ENCODE results near the gene NID2.

NID2 gene

DNA sequence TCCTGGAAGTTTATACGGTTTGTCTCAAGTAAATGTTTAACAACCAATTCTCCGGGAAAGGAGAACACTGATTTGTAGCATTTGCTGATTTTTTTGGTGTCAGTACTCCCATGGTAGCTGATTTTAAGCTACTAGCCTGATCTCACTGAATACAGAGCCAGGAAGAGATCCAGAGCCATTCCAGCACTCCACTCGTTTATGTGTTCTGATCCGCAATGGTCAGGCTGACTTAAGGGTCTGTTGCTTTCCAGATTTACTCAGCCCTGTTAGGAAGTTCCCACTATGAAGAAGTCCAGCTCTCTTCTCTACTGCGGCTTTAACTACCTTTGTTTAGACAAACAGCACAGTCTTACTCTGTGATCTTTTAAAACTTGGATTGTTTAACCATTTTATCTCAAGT, 38.0 kb upstream of the NID2 start:
- Histone ChIP-seq H3K4me3 (ENCODE audit: low read depth, low read length) (no peak overlapping the region), H2AK5ac (ENCODE audit: low read length) (no peak overlapping the region), H4K12ac (ENCODE audit: low read depth, low read length) (no peak overlapping the region), H3K79me1 (ENCODE audit: low read length) (no peaks in the 10 kb centered on the region), H4K8ac (ENCODE audit: low read depth, low read length) (no peak overlapping the region), H3K4me1 (ENCODE audit: control insufficient read depth in 1 of 2, insufficient read depth in 2 of 2, low read length in 2 of 2) (no peaks in the 10 kb centered on the region), H3K18ac (ENCODE audit: low read length) (no peak overlapping the region), H2BK12ac (ENCODE audit: low read length) (no peak overlapping the region), H3K36me3 (ENCODE audit: control insufficient read depth in 1 of 2, insufficient read depth in 2 of 2, low read length in 2 of 2) (no peaks in the 10 kb centered on the region), H3K9ac (ENCODE audit: low read length) (no peak overlapping the region), H3K27ac (ENCODE audit: low read depth, low read length) (no peak overlapping the region), H4K91ac (ENCODE audit: low read depth, low read length) (no peak overlapping the region), H3K14ac (ENCODE audit: low read length) (no peak overlapping the region), H3K4ac (ENCODE audit: low read depth, low read length) (no peak overlapping the region), H3K23ac (ENCODE audit: low read length) (no peak overlapping the region), H2AFZ (ENCODE audit: insufficient read depth, low read length, poor library complexity) (no peak overlapping the region), H3K9me3 (ENCODE audit: insufficient read depth, low read depth, low read length) (no peaks in the 10 kb centered on the region), H3K4me2 (ENCODE audit: low read length) (no peak overlapping the region), H3K79me2 (ENCODE audit: control insufficient read depth, insufficient read depth, low read length, poor library complexity) (no peaks in the 10 kb centered on the region), H2BK5ac (ENCODE audit: low read depth, low read length, poor library complexity) (no peak overlapping the region), H3K27me3 (ENCODE audit: insufficient read depth, low read length) (no peaks in the 10 kb centered on the region), H2BK120ac (ENCODE audit: insufficient read depth, low read length, poor library complexity) (no peak overlapping the region)
- WGBS (ENCODE audit: extremely low coverage, insufficient coverage, insufficient read length), result no CpG with 5 or more reads among the region's 5 CpGs
- DNase-seq, result no peak

DNA sequence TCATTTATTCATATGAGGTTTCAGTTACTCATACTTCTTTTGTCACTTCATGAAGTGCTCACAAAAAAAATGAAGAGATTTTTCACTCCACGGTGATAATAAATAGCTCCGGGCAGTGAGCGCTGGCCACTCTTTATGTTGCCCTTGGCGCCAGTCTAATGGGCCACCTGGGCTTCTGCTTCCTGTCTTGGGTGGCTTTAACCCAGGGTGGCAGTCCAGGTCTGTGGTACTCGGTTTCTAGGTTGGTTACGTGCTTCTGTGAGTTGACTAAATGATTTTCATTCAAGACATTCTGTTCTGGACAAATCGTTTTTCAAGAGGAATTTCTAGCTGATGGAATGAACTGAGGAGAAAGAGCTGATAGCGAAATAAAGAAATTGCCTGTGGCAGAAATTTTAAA, 34.6 kb upstream of the NID2 start:
- Histone ChIP-seq H2BK12ac (ENCODE audit: low read length) (no peak overlapping the region), H2BK120ac (ENCODE audit: insufficient read depth, low read length, poor library complexity) (no peak overlapping the region), H3K9me3 (ENCODE audit: insufficient read depth, low read depth, low read length) (no peaks in the 10 kb centered on the region), H3K4me3 (ENCODE audit: low read depth, low read length) (no peak overlapping the region), H3K79me1 (ENCODE audit: low read length) (no peaks in the 10 kb centered on the region), H3K4me2 (ENCODE audit: low read length) (no peak overlapping the region), H2AK5ac (ENCODE audit: low read length) (no peak overlapping the region), H4K91ac (ENCODE audit: low read depth, low read length) (no peak overlapping the region), H3K27ac (ENCODE audit: low read depth, low read length) (no peak overlapping the region), H4K12ac (ENCODE audit: low read depth, low read length) (no peak overlapping the region), H3K4me1 (ENCODE audit: control insufficient read depth in 1 of 2, insufficient read depth in 2 of 2, low read length in 2 of 2) (no peaks in the 10 kb centered on the region), H3K14ac (ENCODE audit: low read length) (no peak overlapping the region), H3K9ac (ENCODE audit: low read length) (no peak overlapping the region), H3K36me3 (ENCODE audit: control insufficient read depth in 1 of 2, insufficient read depth in 2 of 2, low read length in 2 of 2) (no peaks in the 10 kb centered on the region), H3K27me3 (ENCODE audit: insufficient read depth, low read length) (no peaks in the 10 kb centered on the region), H4K8ac (ENCODE audit: low read depth, low read length) (no peak overlapping the region), H2BK5ac (ENCODE audit: low read depth, low read length, poor library complexity) (no peak overlapping the region), H2AFZ (ENCODE audit: insufficient read depth, low read length, poor library complexity) (no peak overlapping the region), H3K4ac (ENCODE audit: low read depth, low read length) (no peak overlapping the region), H3K23ac (ENCODE audit: low read length) (no peak overlapping the region), H3K18ac (ENCODE audit: low read length) (no peak overlapping the region), H3K79me2 (ENCODE audit: control insufficient read depth, insufficient read depth, low read length, poor library complexity) (no peaks in the 10 kb centered on the region)
- DNase-seq, result peak in 1 of 2 donors; percentile 48
- no CpG with 5 or more reads among the region's 8 CpGs for WGBS (ENCODE audit: extremely low coverage, insufficient coverage, insufficient read length)

DNA sequence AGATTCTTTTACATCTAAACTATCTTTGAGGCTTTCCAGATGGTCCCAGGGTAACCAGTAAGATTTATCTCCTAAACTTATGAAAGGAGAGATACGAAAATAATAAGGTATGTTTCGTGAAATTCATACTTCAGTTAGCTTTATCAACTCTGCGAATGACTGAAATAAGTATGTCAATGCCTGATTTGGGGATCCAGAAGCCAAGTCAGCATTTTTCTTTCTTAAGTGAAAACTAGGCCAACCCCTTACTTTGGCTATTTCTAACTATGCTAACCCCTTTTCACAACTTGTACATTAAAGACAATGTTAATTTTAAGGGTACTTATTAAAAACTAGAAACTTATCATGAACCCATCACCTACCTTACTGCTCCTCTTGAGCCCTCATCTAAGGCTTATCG, 26.9 kb upstream of the NID2 start:
- Histone ChIP-seq H3K4ac (ENCODE audit: low read depth, low read length) (no peak overlapping the region), H3K9me3 (ENCODE audit: insufficient read depth, low read depth, low read length) (no peaks in the 10 kb centered on the region), H3K79me1 (ENCODE audit: low read length) (no peaks in the 10 kb centered on the region), H3K27ac (ENCODE audit: low read depth, low read length) (no peak overlapping the region), H3K4me1 (ENCODE audit: control insufficient read depth in 1 of 2, insufficient read depth in 2 of 2, low read length in 2 of 2) (no peaks in the 10 kb centered on the region), H3K23ac (ENCODE audit: low read length) (no peak overlapping the region), H3K18ac (ENCODE audit: low read length) (no peak overlapping the region), H3K79me2 (ENCODE audit: control insufficient read depth, insufficient read depth, low read length, poor library complexity) (no peaks in the 10 kb centered on the region), H2BK12ac (ENCODE audit: low read length) (no peak overlapping the region), H2BK120ac (ENCODE audit: insufficient read depth, low read length, poor library complexity) (no peak overlapping the region), H3K4me3 (ENCODE audit: low read depth, low read length) (no peak overlapping the region), H4K8ac (ENCODE audit: low read depth, low read length) (no peak overlapping the region), H4K12ac (ENCODE audit: low read depth, low read length) (no peak overlapping the region), H3K36me3 (ENCODE audit: control insufficient read depth in 1 of 2, insufficient read depth in 2 of 2, low read length in 2 of 2) (no peaks in the 10 kb centered on the region), H3K14ac (ENCODE audit: low read length) (no peak overlapping the region), H4K91ac (ENCODE audit: low read depth, low read length) (no peak overlapping the region), H2BK5ac (ENCODE audit: low read depth, low read length, poor library complexity) (no peak overlapping the region), H3K9ac (ENCODE audit: low read length) (no peak overlapping the region), H2AK5ac (ENCODE audit: low read length) (no peak overlapping the region), H3K27me3 (ENCODE audit: insufficient read depth, low read length) (no peaks in the 10 kb centered on the region), H3K4me2 (ENCODE audit: low read length) (no peak overlapping the region), H2AFZ (ENCODE audit: insufficient read depth, low read length, poor library complexity) (no peak overlapping the region)
- WGBS (ENCODE audit: extremely low coverage, insufficient coverage, insufficient read length), result no CpG with 5 or more reads among the region's 4 CpGs
- DNase-seq, result no peak

DNA sequence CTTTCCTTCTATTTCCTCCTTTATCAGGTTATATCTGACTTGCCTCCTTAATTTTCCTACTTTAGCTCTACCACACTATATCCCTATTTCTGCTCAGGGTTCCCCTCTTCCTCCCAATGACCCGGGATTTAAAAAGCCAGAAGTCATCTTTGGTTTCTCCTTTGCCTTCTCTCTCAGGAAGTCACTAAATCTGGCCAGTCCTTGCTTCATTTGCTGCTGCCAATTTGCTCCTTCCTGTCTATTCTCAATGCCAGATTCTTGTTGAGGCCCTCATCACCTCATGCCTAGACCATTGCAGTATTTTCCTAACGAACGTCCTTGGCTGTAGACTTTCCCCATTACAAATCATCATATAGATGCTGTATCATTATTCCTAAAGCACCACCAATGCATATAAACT, 26.5 kb upstream of the NID2 start:
- no peak overlapping the region for H3K27ac ChIP-seq (ENCODE audit: low read depth, low read length)
- H4K8ac ChIP-seq (ENCODE audit: low read depth, low read length), result no peak overlapping the region
- no peaks in the 10 kb centered on the region for H3K79me1 ChIP-seq (ENCODE audit: low read length)
- no peak overlapping the region for H2AFZ ChIP-seq (ENCODE audit: insufficient read depth, low read length, poor library complexity)
- no peak overlapping the region for H3K4me3 ChIP-seq (ENCODE audit: low read depth, low read length)
- no peak overlapping the region for H2BK12ac ChIP-seq (ENCODE audit: low read length)
- no peak overlapping the region for H2BK120ac ChIP-seq (ENCODE audit: insufficient read depth, low read length, poor library complexity)
- no peak for DNase-seq
- H3K4me2 ChIP-seq (ENCODE audit: low read length), result no peak overlapping the region
- H3K79me2 ChIP-seq (ENCODE audit: control insufficient read depth, insufficient read depth, low read length, poor library complexity), result no peaks in the 10 kb centered on the region
- no peak overlapping the region for H3K23ac ChIP-seq (ENCODE audit: low read length)
- no peak overlapping the region for H4K12ac ChIP-seq (ENCODE audit: low read depth, low read length)
- H3K9me3 ChIP-seq (ENCODE audit: insufficient read depth, low read depth, low read length), result no peaks in the 10 kb centered on the region
- H3K4me1 ChIP-seq (ENCODE audit: control insufficient read depth in 1 of 2, insufficient read depth in 2 of 2, low read length in 2 of 2), result no peaks in the 10 kb centered on the region
- no CpG with 5 or more reads among the region's 3 CpGs for WGBS (ENCODE audit: extremely low coverage, insufficient coverage, insufficient read length)
- H3K9ac ChIP-seq (ENCODE audit: low read length), result no peak overlapping the region
- H2BK5ac ChIP-seq (ENCODE audit: low read depth, low read length, poor library complexity), result no peak overlapping the region
- no peaks in the 10 kb centered on the region for H3K36me3 ChIP-seq (ENCODE audit: control insufficient read depth in 1 of 2, insufficient read depth in 2 of 2, low read length in 2 of 2)
- no peak overlapping the region for H3K18ac ChIP-seq (ENCODE audit: low read length)
- H2AK5ac ChIP-seq (ENCODE audit: low read length), result no peak overlapping the region
- H3K14ac ChIP-seq (ENCODE audit: low read length), result no peak overlapping the region
- H4K91ac ChIP-seq (ENCODE audit: low read depth, low read length), result no peak overlapping the region
- H3K27me3 ChIP-seq (ENCODE audit: insufficient read depth, low read length), result no peaks in the 10 kb centered on the region
- no peak overlapping the region for H3K4ac ChIP-seq (ENCODE audit: low read depth, low read length)
